EH (cell line): ENCODE data around the gene PRCC.

Source experiments
- DNase-seq: peaks from one replicate; pipeline ENCODE4 v3.0.0-alpha.2; 2015; ENCODE audit warnings: low read depth

Gene PRCC

GRCh38 chr1:156767101-156767878 lies at the start of gene PRCC:
TSS of gene PRCC (plus strand) at chr1:156767535. CDS start at chr1:156767772, 237 bp downstream.
- peak; percentile 100 for DNase-seq

DNA sequence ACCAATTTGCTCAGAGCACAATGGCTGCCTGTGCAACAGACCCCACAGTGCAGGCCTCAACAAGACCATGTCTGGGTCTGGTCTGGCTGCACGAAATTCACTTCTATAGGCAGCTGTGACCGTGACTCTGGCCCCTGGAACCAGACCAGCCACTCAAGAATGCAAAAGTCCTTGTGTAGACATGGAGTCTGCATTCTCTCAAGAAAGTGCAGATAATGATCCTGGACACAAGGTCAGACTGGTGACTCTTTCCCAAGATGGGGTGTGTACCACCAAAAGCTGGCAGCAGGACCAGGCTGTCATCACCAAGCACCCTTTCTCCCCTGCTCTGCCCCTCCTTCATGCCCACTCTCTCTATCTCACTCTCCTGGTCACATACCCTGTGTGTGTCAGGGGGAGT lies 46.2 kb upstream of the PRCC start:
- DNase-seq: no peak

DNA sequence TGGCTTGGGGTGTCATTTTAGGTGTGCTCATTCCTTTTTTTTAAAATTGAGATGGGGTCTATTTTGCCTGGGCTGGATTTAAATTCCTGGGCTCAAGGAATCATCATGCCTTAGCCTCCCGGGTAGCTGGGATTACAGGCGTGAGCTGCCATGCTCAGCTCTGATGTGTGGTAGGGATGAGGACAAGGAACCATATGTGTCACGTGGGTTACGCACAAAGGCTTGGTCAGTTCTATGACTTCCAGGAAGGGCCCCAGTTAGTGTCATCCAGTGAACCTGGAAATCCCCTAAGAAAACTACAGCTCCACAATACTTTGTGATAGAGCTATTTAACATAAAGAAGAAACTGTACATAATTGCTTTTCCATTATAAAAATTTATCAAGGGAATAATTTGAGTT lies 45.8 kb upstream of the PRCC start:
- DNase-seq: no peak

GRCh38 chr1:156725683-156726280 lies 41.6 kb upstream of the PRCC start:
- peak; percentile 92 for DNase-seq

GRCh38 chr1:156726549-156727226 lies 40.6 kb upstream of the PRCC start:
- peak; percentile 75 for DNase-seq

DNA sequence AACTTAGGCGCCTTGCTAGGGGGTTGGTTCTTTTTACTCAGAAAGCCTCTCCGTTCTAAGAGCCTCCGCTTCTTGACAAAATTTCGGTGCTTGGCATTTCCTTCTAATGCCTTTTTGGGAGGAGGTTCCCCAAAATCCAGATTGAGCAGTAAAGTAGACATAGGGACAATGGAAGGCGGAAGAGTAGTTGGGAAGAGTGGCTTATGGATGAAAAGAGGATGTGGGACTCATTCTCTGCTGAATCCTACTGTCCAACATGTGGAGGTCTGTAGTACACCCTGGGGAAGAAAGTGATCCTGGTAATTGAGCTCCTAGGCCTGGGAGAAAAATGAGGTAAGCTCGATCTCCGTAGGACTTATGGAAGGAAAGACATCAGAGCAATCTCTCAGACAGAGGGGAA lies 39.8 kb upstream of the PRCC start:
- no peak for DNase-seq

DNA sequence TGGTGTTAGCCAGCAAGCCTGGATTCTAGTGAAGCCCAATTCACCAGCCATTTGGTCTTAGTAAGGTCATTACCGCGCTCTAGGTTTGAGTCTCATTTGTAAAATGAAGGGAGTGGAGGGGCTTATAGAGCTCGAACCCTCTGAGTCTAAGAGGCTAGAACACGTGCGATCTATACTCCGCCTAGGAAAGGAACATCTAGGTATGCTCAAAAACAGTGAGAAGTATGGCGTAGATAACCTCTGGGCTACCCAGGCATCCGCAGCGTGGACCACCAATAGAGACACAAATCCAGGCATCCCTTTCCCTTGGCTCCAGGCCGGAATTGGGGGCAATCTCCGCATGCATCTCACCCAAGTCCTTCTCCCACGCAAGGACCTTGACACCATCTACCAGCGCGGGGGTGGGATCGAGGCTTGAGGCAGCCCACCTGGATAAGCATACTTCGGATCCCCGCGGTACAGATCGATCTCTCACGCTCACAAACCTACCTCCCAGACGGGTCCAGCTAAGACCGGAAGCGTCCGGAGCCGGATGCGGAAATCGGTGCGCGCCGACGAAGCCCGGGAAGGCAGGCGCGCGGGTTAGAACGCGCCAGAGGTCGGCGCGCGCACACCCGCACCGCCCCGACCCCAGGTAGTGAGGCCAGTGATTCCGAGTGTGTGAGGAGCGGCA lies 39.3 kb upstream of the PRCC start, which contains the start of gene METTL25B:
METTL25B (plus strand) TSS at position 544 of the 673 bp plus-strand sequence. CDS start 636 bp downstream, outside the sequence.
- DNase-seq: peak; percentile 82

GRCh38 chr1:156728599-156729462 lies 38.5 kb upstream of the PRCC start, which contains the start of gene ISG20L2:
TSS of gene ISG20L2 (minus strand) at chr1:156728766. CDS start at chr1:156727652, 1,114 bp downstream.
- peak; percentile 98 for DNase-seq

GRCh38 chr1:156733989-156734584 lies 33.2 kb upstream of the PRCC start:
- no peak for DNase-seq

GRCh38 chr1:156738407-156738806 lies 28.9 kb upstream of the PRCC start:
- DNase-seq: no peak

- DNase-seq: no peak
These were observed 28.4 kb upstream of the PRCC start for GRCh38 chr1:156738916-156739315.

- peak; percentile 16 for DNase-seq
These were observed 27.0 kb upstream of the PRCC start for GRCh38 chr1:156740237-156740740.

DNA sequence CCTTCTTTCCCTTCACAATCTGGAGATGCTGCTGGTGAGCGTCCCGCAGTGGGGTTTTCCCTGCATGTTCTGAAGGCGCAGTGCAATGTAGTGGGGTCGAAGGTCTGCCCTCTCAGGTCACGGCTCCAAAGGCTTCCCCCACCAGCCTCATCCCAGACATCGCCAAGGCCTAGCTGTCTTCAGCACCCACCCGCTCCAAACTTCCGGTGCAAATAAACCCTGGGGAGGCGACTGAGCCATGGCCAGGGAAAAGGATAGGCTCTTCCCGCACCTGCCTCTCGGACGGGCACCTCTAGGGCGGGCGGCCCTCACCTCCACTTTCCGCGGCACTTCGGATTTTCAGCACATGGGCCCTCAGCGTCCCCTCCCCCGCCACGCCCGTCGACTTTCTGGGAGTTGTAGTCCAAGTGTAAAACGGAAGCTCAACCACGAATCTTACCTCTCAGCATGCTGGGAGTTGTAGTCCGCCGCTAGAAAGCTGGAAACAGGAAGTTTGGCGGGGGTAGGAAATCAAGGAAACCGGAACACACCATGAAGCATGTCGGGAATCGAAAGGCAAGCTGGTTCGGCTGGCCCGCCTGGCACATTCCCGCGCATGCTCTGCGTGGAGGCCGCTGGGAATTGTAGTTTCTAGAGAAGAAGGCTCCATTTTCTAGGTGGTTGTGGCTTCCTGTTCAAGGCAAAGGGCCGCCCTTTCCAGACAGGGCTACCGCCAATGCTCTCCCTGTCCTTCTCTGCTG lies 26.4 kb upstream of the PRCC start, which contains the start of gene MRPL24:
MRPL24 (minus strand) TSS at position 348 of the 740 bp plus-strand sequence. CDS start 2,384 bp downstream, outside the sequence.
- peak; percentile 100 for DNase-seq

DNA sequence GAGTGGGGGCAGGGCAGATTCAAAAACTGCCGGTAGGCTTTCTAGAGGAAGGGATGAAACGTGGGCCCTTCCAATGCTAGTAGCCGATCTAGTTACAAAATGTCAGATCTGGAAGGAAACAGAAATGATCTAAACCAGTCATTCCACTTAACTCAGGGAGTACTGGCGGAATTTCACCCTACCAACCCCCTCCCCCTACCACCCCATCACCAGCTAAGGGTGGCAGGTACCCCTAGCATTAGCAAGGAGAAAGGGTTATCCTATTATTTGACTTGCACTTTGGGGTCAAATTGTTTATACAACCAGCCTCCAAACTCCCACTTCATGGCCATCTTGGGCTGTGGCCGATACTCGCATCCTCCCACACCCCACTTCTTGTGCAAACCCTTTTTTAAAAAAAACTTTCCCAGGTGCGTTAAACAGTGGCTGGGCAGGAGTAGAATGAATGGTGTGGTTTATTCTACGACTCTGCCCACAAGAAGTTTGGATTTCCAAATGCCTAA lies 25.8 kb upstream of the PRCC start:
- no peak for DNase-seq

GRCh38 chr1:156742017-156742416 lies 25.3 kb upstream of the PRCC start:
- DNase-seq: no peak

DNA sequence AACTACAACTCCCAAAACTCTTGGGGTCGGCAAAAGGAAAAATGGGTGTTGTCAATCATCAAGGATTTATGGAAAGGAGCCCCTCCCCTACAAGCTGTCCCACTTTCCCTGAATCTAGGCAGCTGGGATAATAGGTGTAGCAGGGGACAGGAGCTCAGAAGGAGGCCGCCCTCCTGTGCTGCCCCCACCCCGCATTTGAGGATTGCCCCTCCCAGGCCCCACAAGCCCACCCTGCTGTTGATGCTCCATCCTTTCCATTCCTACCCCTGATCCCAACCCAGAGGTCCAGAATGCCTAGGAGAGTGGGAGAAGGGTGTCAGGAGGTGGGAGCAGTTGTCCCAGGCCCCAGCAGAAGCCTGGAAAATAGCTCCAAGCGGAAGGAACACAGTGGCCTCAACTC lies 24.5 kb upstream of the PRCC start:
- no peak for DNase-seq

DNA sequence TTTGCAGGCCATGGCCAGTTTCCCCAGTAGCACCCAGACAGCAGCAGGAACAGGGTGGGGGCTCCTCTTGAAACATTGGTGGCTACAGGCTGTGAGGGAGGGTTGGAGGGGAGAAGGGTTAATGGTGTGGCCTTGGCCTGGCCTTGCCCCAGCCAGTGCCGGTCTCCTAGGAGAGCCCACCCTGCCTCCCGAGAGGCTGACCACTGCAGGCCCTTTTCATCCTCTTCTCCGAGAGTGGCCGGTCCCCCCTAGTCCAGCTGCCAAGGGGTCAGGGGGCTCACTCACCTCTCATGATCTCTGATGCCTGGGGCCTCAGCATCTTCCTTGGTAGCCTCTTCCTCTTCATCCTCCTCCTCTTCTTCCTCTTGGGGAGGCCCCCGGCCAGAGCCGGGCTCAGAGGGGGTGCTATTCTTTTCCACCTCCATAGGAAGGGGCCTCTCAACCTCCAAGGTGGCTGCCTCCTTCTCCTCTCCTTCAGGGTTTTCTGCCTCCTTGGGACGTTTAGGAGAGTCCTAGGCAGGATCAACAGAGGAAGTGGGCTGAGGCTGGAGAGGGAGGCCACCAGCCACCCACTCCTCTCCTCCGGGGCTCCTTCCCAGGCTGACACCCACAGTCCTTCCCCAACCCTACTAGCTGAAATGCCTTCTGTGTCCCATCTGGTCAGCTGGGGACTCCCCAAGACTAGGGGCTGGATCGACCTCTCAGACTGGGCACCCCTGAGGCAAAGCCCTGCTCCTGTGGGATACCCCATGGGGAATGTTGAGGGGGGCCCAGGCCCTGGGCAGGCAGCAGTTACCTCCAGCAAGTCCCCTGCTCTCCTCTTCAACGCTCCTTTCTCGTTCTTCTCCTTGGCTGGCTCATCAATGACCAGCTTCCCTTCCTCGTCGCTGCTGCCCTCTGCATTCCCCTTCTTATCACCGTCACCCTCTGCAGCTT lies 23.7 kb upstream of the PRCC start:
- no peak for DNase-seq

GRCh38 chr1:156744344-156744743 lies 23.0 kb upstream of the PRCC start:
- no peak for DNase-seq
